ENCODE data around the gene ARHGEF12.

GRCh38 chr11:120332822-120333716 is 3.1 kb upstream of the ARHGEF12 start:
- TF ChIP-seq CTCF (IDR thresholded peaks at IDR 0.05) (no peak), POLR2A (IDR thresholded peaks at IDR 0.05) (no peak), POLR2AphosphoS5 (IDR thresholded peaks at IDR 0.05) (no peak), EP300 (IDR thresholded peaks at IDR 0.05; ENCODE audit: low read depth) (no peak)

Data from transverse colon (tissue), 4 donors.